WI38 (cell line): ENCODE results near the gene ARPC4.

Experiments used
- H3K4me3 ChIP-seq: 2 replicates; pipeline ENCODE4 v1.5.1; 2011; ENCODE audit warnings: low read depth, mild to moderate bottlenecking, control low read depth, low read length
- CTCF ChIP-seq: IDR thresholded peaks from 2 replicates; pipeline ENCODE4 v1.5.1; 2012; ENCODE audit warnings: low read depth, mild to moderate bottlenecking, control low read depth, low read length

ARPC4 gene

GRCh38 chr3:9761919-9762318, 31.0 kb upstream of the ARPC4 start:
- H3K4me3 ChIP-seq = no peak overlapping the region
- no peak for TF ChIP-seq CTCF

GRCh38 chr3:9762871-9763270, 30.0 kb upstream of the ARPC4 start:
- TF ChIP-seq CTCF = no peak
- no peak overlapping the region for H3K4me3 ChIP-seq

GRCh38 chr3:9765865-9766264, 27.0 kb upstream of the ARPC4 start:
- no peak for TF ChIP-seq CTCF
- no peak overlapping the region for H3K4me3 ChIP-seq

- no peak overlapping the region for H3K4me3 ChIP-seq
- TF ChIP-seq CTCF = no peak
These were observed 25.5 kb upstream of the ARPC4 start for GRCh38 chr3:9767418-9767817.

DNA sequence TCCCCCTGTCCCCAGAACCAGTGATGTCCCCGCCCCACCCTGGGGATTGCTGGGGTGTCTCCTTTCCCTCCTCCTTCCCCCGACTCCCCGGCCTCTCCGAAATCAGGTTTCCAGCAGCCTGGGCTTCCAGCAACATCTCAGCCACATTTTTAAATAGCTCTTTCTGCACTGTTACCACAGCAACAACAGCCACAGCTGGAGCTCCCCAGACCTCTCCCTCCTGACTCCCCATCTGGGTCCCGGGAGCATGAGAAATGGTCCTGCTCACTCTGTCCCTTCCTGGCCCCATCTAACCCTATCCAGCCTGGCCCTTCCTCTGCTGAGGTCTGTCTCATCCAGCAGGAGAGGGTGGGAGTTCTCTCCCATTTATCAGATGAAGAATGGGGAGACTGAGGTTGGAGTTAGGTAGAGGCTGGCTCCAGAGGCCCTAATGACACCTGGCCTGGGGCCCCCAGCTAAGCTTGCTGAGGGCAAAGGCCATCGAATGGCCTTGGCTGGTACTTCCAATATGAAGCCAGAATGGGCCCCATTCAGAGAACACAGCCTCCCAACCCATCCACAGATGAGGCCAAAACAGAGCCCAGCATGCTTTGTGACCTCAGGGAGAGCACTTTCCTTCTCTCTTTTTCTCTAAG, 24.6 kb upstream of the ARPC4 start:
- peak overlapping the region; percentile 78 for H3K4me3 ChIP-seq
- no peak for TF ChIP-seq CTCF

GRCh38 chr3:9769012-9769411, 23.9 kb upstream of the ARPC4 start:
- no peak for TF ChIP-seq CTCF
- H3K4me3 ChIP-seq = peak overlapping the region; percentile 78

- no peak for TF ChIP-seq CTCF
- H3K4me3 ChIP-seq = peak within 1 kb of the TSS; percentile 78
These were observed 23.2 kb upstream of the ARPC4 start, which contains the start of gene CAMK1 for GRCh38 chr3:9769426-9770275. CAMK1 (minus strand) TSS chr3:9769947; CDS start chr3:9767749, 2,198 bp downstream.
